ENCODE data around the gene PRDM15.

Gene PRDM15

GRCh38 chr21:41774467-41775148 lies 104.5 kb downstream of the PRDM15 start:
- no peak for TF ChIP-seq CTCF (IDR thresholded peaks at IDR 0.05; ENCODE audit: poor library complexity, severe bottlenecking)

DNA sequence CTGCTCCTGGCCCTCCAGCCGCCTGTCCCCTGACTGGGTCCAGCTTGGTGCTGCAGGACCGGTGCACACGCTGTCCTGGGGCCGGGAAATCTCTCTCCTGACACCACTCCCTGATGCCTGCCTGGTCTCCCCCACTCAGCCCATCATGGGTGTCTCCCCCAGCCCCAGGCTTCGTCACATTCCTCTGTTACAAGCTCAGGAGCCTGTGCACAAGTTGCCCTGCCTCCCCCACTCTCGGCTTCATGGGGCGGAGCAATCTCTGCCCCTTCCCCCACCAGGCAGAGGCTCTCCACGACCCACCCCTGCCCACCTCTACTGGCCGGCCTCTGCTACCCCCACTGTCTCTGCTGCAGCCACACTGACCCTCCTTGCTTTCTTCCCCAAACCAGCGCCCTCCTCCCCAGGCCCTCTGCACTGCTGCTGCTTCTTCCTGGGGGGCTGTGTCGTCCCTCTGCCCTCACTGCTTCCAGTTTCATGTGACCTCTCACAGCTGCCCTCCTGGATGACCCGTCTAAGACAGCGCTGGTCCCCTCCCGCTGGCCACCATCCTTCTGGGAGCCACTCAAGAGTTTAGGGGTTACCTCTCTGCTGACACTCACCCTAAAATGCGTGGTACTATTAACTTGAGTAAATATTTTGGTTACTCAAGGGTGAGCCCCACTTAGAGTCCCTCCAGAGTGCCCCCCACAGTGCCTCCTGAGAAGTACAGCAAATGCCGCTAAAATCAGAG lies 106.6 kb downstream of the PRDM15 start:
- Histone ChIP-seq H3K36me3 (ENCODE audit: low read depth) (no peaks in the 10 kb centered on the region), H3K27ac (ENCODE audit: poor library complexity, severe bottlenecking) (no peak overlapping the region), H3K27me3 (ENCODE audit: insufficient read depth, poor library complexity, severe bottlenecking) (no peaks in the 10 kb centered on the region), H3K4me1 (ENCODE audit: insufficient read depth, poor library complexity, severe bottlenecking) (peaks cover 15% of the 10 kb centered on the region), H3K9me3 (ENCODE audit: severe bottlenecking) (no peaks in the 10 kb centered on the region), H3K4me3 (ENCODE audit: severe bottlenecking) (no peak overlapping the region)
- ATAC-seq (ENCODE audit: low read depth): no peak
- no peak for TF ChIP-seq CTCF (IDR thresholded peaks at IDR 0.05; ENCODE audit: poor library complexity, severe bottlenecking)
- DNase-seq (ENCODE audit: low spot score): no peak

More at GRCh38 chr21:41774467-41775148, 104.5 kb downstream of the PRDM15 start:
- no peaks in the 10 kb centered on the region for H3K27me3 ChIP-seq (ENCODE audit: insufficient read depth, poor library complexity, severe bottlenecking)
- ATAC-seq (ENCODE audit: low read depth) (no peak), DNase-seq (ENCODE audit: low spot score) (no peak)
- no peak overlapping the region for H3K27ac ChIP-seq (ENCODE audit: poor library complexity, severe bottlenecking)
- no peaks in the 10 kb centered on the region for H3K9me3 ChIP-seq (ENCODE audit: severe bottlenecking)
- peaks cover 11% of the 10 kb centered on the region for H3K4me1 ChIP-seq (ENCODE audit: insufficient read depth, poor library complexity, severe bottlenecking)
- no peak overlapping the region for H3K4me3 ChIP-seq (ENCODE audit: severe bottlenecking)
- no peaks in the 10 kb centered on the region for H3K36me3 ChIP-seq (ENCODE audit: low read depth)

DNA sequence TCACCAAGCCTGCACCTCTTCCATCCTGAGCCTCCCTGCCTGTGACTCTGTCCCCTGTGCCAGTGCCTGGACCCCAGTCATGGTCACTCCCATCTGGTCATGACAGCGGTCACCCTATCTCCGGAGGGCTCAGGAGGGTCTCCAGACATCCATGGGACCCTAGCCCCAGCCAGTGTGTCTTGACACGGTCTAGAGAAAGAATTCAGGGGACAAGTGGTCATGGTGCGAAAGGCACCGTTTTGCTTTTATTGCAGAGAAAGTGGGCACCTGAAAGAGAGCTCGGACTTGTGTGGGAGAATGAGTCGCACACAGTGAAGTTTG lies 107.6 kb downstream of the PRDM15 start:
- Histone ChIP-seq H3K36me3 (ENCODE audit: low read depth) (no peaks in the 10 kb centered on the region), H3K27ac (ENCODE audit: poor library complexity, severe bottlenecking) (no peak overlapping the region), H3K9me3 (ENCODE audit: severe bottlenecking) (no peaks in the 10 kb centered on the region), H3K4me1 (ENCODE audit: insufficient read depth, poor library complexity, severe bottlenecking) (peaks cover 16% of the 10 kb centered on the region), H3K27me3 (ENCODE audit: insufficient read depth, poor library complexity, severe bottlenecking) (no peaks in the 10 kb centered on the region), H3K4me3 (ENCODE audit: severe bottlenecking) (no peak overlapping the region)
- no peak for TF ChIP-seq CTCF (IDR thresholded peaks at IDR 0.05; ENCODE audit: poor library complexity, severe bottlenecking)
- ATAC-seq (ENCODE audit: low read depth) (no peak), DNase-seq (ENCODE audit: low spot score) (no peak)

- no peak overlapping the region for H3K27ac ChIP-seq (ENCODE audit: poor library complexity, severe bottlenecking)
- H3K36me3 ChIP-seq (ENCODE audit: low read depth): peaks cover 1% of the 10 kb centered on the region; the same call in 1 of the 2 replicates
- no peak for ATAC-seq (ENCODE audit: low read depth)
- H3K9me3 ChIP-seq (ENCODE audit: severe bottlenecking): no peaks in the 10 kb centered on the region
- peaks cover 16% of the 10 kb centered on the region for H3K4me1 ChIP-seq (ENCODE audit: insufficient read depth, poor library complexity, severe bottlenecking)
- H3K27me3 ChIP-seq (ENCODE audit: insufficient read depth, poor library complexity, severe bottlenecking): no peaks in the 10 kb centered on the region
- H3K4me3 ChIP-seq (ENCODE audit: severe bottlenecking): no peak overlapping the region
- no peak for TF ChIP-seq CTCF (IDR thresholded peaks at IDR 0.05; ENCODE audit: poor library complexity, severe bottlenecking)
- DNase-seq (ENCODE audit: low spot score): no peak
Observed at GRCh38 chr21:41770901-41771624, 108.1 kb downstream of the PRDM15 start.
